ENCODE measurements around the gene FBRS.
A peak's percentile ranks its signal among the peaks of the same experiment; 100 is the strongest.

DNA sequence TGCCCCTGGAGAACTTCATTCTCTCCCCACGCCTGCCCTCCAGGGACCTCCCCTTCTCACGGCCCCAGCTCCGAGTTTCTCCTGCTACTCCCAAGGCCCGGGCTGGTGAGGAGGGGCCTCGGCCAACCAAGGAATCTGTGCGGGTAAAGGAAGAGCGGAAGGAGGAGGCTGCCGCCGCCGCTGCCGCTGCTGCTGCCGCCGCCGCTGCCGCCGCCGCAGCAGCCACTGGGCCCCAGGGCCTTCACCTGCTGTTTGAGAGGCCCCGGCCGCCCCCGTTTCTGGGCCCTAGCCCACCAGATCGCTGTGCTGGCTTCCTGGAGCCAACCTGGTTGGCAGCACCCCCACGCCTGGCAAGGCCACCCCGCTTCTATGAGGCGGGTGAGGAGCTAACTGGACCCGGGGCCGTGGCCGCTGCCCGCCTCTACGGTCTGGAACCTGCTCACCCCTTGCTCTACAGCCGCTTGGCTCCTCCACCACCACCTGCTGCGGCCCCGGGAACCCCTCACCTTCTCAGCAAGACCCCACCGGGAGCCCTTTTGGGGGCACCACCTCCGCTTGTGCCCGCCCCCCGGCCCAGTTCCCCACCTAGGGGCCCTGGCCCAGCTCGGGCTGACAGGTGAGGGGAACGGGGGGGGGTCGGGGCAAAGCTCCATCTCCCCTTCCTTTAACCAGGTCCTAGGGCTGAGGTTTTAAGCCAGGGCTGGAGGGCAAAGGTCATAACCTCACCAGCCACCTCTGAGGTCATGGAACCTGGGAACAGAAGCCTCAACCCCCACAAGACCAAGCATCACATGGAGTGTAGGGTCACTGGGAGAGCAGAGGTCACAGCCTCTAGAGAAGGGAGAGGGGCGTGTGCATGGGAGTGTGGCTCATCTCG, 11.0 kb downstream of the FBRS start:
- TF ChIP-seq EP300 (IDR thresholded peaks at IDR 0.05; ENCODE audit: borderline replicate concordance in 1 of 2, control insufficient read depth in 1 of 2, low read depth in 2 of 2, low read length in 2 of 2) (no peak), POLR2A (IDR thresholded peaks at IDR 0.05; ENCODE audit: low read depth, low read length) (peak; percentile 55; the same call in 1 of the 2 replicates), CTCF (IDR thresholded peaks at IDR 0.05 in 2 of 3, conservative IDR thresholded peaks at IDR 0.05 in 1 of 3; ENCODE audit: control insufficient read depth in 2 of 3, extremely low read depth in 1 of 3, insufficient read depth in 1 of 3, low read depth in 3 of 3, low read length in 3 of 3) (no peak), SRF (IDR thresholded peaks at IDR 0.05; ENCODE audit: low read depth in 2 of 2, low read length in 2 of 2) (no peak), KAT2A (conservative IDR thresholded peaks at IDR 0.05; ENCODE audit: control insufficient read depth, low read depth, low read length) (no peak), ATF2 (IDR thresholded peaks at IDR 0.05; ENCODE audit: low read length) (no peak), SPI1 (IDR thresholded peaks at IDR 0.05; ENCODE audit: borderline replicate concordance, insufficient read depth, low read depth, low read length) (no peak), JUND (IDR thresholded peaks at IDR 0.05; ENCODE audit: low read depth, low read length) (no peak)
